RWPE1 (cell line): Measurements from ENCODE around the gene MS4A10.
A peak's percentile ranks its signal among the peaks of the same experiment; 100 is the strongest.

Source experiments
- CTCF ChIA-PET: fragments of 350-600 bp; sonication (Branson Sonifier 250); formaldehyde crosslinking; extraction: SDS; loops from one replicate; lab custom pipeline; 2021; lab: Yijun Ruan, JAX
- POLR2A ChIA-PET: fragments of 400-600 bp; formaldehyde crosslinking; extraction: SDS; loops from one replicate; lab custom pipeline; 2020; ENCODE audit warnings: antibody characterized with exemption; ENCODE audit not compliant: low non-redundant PET; lab: Yijun Ruan, JAX
- DNase-seq: peaks from one replicate; pipeline ENCODE4 v3.0.0; 2012; ENCODE audit warnings: low spot score
- H3K27ac ChIP-seq: fragments of 450-650 bp; 2 replicates; pipeline ENCODE4 v1.5.1; 2017
- TF ChIP-seq, protein P1 (sequence below): fragments of 450-650 bp; conservative IDR thresholded peaks from 2 replicates; pipeline ENCODE4 v1.5.1; 2017; ENCODE audit warnings: low read depth, mild to moderate bottlenecking

Gene MS4A10

DNA sequence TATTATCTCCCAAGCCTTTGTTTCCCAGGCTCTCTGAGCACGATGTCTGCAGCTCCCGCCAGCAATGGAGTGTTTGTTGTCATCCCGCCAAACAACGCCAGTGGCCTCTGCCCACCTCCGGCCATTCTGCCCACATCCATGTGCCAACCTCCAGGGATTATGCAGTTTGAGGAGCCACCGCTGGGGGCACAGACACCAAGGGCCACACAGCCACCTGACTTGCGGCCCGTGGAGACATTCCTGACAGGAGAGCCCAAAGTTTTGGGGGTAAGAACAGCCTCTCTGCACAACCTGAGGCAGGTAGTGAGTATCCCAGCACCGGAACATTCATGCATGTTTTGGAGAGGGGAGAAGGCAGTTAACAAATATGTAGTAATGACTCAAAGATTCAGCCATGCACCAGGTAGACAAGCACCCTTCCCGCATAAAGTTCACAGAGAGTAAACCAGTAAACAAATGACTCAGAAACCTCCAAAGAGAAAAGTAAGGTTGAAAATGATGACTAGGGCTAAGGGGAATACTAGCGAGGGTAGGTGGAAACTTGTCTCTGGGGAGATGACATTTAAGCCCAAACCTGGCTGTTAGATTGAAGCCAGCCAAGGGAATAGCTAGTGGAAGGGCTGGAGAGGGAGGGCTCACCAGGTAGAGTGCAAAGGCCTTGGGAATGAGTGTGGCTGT, 21.3 kb upstream of the MS4A10 start:
- TF ChIP-seq, protein P1, sequence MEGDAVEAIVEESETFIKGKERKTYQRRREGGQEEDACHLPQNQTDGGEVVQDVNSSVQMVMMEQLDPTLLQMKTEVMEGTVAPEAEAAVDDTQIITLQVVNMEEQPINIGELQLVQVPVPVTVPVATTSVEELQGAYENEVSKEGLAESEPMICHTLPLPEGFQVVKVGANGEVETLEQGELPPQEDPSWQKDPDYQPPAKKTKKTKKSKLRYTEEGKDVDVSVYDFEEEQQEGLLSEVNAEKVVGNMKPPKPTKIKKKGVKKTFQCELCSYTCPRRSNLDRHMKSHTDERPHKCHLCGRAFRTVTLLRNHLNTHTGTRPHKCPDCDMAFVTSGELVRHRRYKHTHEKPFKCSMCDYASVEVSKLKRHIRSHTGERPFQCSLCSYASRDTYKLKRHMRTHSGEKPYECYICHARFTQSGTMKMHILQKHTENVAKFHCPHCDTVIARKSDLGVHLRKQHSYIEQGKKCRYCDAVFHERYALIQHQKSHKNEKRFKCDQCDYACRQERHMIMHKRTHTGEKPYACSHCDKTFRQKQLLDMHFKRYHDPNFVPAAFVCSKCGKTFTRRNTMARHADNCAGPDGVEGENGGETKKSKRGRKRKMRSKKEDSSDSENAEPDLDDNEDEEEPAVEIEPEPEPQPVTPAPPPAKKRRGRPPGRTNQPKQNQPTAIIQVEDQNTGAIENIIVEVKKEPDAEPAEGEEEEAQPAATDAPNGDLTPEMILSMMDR: no peak
- H3K27ac ChIP-seq: no peak overlapping the region
- ChIA-PET CTCF (interaction anchor here (0.6 to 1.6 kb wide), 6 partner anchors 9 to 1378 kb away, joined by 3 to 8 read pairs (median 4); no protein-coding TSS in a partner anchor), POLR2A (no interaction called here)
- no peak for DNase-seq

DNA sequence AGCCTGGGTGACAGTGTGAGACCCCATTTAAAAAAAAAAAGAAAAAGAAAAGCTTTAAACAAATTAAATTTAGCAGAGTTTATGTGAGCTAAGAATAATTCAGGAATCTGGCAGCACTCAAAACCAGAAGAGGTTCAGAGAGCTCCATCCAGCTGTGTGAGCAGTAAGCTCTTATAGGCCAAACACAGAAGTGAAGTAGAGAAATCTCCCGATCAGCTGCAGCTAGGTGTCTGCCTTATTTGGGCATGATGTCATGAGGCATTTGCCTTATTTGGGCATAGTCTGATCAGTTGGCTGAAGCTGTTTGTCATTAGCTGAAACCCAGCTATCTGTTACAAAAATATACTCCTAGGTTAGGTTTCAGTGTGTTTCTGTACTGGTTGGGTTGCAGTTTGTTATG, 20.3 kb upstream of the MS4A10 start:
- CTCF ChIA-PET: interaction anchor here (0.5 to 1.6 kb wide), 4 partner anchors 11 to 1377 kb away, joined by 3 to 8 read pairs (median 3); no protein-coding TSS in a partner anchor

DNA sequence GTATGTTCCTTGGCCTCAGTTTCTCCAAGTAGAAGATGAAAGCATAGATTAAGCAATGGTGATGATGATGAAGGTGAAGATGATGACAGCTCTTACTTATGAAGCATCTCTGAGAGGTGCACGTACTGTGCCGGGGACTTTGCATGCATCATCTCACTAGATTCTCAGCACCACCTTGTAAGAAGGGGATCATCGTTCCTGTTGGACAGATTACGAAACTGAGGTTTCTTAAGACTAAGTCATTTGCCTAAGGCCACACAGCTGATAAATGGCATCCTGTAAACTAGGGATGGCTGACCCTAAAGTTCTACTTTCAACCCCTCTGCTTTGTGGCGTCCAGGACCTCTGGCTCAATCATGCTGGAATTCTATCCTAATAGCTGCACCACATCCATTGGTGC, 19.8 kb upstream of the MS4A10 start:
- no peak overlapping the region for H3K27ac ChIP-seq
- POLR2A ChIA-PET: no interaction called here
- no peak for DNase-seq
- TF ChIP-seq, protein P1: no peak
- CTCF ChIA-PET: interaction anchor here (0.5 to 1.6 kb wide), 2 partner anchors 10 to 566 kb away, joined by 3 to 8 read pairs; no protein-coding TSS in a partner anchor

More for the DNA sequence above, 20.3 kb upstream of the MS4A10 start:
- H3K27ac ChIP-seq: no peak overlapping the region
- TF ChIP-seq, protein P1: no peak
- POLR2A ChIA-PET: no interaction called here
- no peak for DNase-seq

DNA sequence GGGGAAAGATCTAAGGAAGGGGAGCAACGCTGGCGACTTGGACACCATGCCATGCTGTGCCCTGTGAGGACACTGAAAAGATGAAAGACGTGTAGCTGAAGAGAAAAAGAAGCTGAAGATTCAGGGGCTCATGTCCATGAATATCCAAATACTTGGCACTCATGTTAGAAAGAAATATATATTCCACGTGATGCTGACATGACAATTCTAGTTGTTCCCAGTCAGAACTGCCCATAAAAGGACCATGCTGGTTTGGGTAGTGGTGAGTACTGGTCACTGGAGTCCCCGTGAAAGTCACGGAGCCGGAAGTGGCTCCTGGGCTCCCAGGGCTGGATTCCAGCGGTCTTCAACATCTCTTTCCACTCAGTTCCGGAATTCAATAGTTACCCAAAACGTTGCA, 18.6 kb upstream of the MS4A10 start:
- no peak overlapping the region for H3K27ac ChIP-seq
- TF ChIP-seq, protein P1: no peak
- ChIA-PET POLR2A (no interaction called here), CTCF (interaction anchor here (0.7 to 1.1 kb wide), 4 partner anchors 9 to 298 kb away, joined by 3 read pairs; no protein-coding TSS in a partner anchor)
- no peak for DNase-seq

DNA sequence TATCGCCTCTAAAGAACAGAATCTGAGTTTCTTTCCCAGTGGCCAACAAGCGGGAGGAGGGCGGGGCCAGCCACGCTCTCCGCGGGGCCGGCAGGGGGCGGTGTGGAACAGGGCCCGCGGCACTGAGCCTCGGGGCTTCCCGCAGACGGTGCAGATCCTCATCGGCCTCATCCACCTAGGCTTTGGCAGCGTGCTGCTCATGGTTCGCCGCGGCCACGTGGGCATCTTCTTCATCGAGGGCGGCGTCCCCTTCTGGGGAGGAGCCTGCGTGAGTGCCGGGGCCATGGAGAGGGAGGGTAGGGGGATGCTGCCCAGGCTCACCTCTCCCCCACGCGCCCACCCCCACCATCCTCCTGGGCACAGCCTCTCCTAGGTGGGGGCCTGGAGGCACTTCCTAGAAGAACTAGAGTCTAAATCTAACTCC, 17.7 kb upstream of the MS4A10 start:
- no peak overlapping the region for H3K27ac ChIP-seq
- CTCF ChIA-PET: interaction anchor here (0.6 to 1.1 kb wide), 5 partner anchors 23 to 884 kb away, joined by 3 read pairs; no protein-coding TSS in a partner anchor
- TF ChIP-seq, protein P1: peak; percentile 14; the same call in 1 of the 2 replicates
- no peak for DNase-seq
- POLR2A ChIA-PET: no interaction called here

DNA sequence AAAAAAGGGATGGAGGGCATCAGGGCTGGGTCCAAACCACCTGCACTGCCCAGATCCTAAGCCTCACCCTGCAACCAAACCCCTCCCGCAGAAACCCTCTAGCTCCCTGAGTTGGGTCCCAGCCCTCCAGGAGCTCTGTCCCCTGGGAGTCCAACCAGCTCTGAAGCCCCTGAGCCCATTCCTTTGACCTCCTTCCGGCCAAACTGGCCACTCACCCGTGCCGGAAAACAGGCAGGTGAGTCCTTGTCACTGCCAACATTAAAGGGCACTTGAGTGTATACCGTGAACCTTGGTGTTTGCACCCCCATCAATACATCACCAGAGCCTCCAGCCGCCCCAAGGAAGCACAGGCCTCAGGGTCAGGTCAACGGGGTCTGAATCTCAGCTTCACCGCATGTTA, 16.9 kb upstream of the MS4A10 start:
- H3K27ac ChIP-seq: no peak overlapping the region
- DNase-seq: no peak
- TF ChIP-seq, protein P1: no peak
- ChIA-PET CTCF (interaction anchor here (0.6 kb wide), 2 partner anchors 22 to 885 kb away, joined by 3 read pairs; no protein-coding TSS in a partner anchor), POLR2A (no interaction called here)
